Neutrophil (primary cell): ENCODE data around the gene TBC1D8.

Experiments
- H3K27ac ChIP-seq: fragments of 200-600 bp; sonication (generic); 2 replicates; pipeline ENCODE4 v1.5.1; 2016; ENCODE audit warnings: mild to moderate bottlenecking, moderate library complexity
- H3K27me3 ChIP-seq: fragments of 200-600 bp; sonication (generic); 2 replicates; pipeline ENCODE4 v1.6.0; 2016; ENCODE audit warnings: mild to moderate bottlenecking
- H3K36me3 ChIP-seq: fragments of 200-600 bp; sonication (generic); 2 replicates; pipeline ENCODE4 v1.5.1; 2017
- H3K4me1 ChIP-seq, 2 experiments: fragments of 200-600 bp in 1 of 2; sonication (generic) in 1 of 2; 1 replicate in 1 of 2; 2 replicates in 1 of 2; pipeline versions ENCODE4 v1.5.1 to v1.6.1; 2013 to 2016; ENCODE audit warnings: low read depth in 1 of 2, low read length in 1 of 2, mild to moderate bottlenecking in 1 of 2, moderate library complexity in 1 of 2; ENCODE audit not compliant: control insufficient read depth in 1 of 2, insufficient read depth in 1 of 2
- H3K4me3 ChIP-seq, 2 experiments: fragments of 200-600 bp in 1 of 2; sonication (generic) in 1 of 2; 1 replicate in 1 of 2; 2 replicates in 1 of 2; pipeline ENCODE4 v1.5.1; 2013 to 2016; ENCODE audit warnings: low read depth in 1 of 2, low read length in 1 of 2, mild to moderate bottlenecking in 1 of 2, moderate library complexity in 1 of 2
- H3K9me3 ChIP-seq: fragments of 200-600 bp; sonication (generic); 2 replicates; pipeline ENCODE4 v1.5.1; 2016
- TF ChIP-seq, protein P1 (sequence below): fragments of 200-600 bp; sonication (generic); IDR thresholded peaks from 2 replicates; pipeline ENCODE4 v1.5.1; 2016; ENCODE audit warnings: antibody characterized with exemption

TBC1D8 gene

DNA sequence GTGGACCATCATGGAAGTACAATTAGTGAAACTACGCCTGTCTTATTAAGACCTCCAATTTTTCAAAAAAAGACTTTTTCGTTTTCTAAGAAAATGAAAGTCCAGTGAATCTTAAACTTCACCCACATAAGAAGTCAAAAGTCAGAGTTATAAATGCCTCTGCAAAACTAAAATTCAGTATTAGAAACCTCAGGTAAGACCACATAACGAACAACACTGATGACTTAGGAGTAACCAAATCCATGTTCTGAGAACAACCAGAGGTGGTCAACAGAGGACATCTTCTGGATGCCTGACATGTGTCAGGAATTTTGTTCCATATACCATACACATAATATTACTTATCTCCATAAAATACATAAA is 86.7 kb downstream of the TBC1D8 start:
- TF ChIP-seq, protein P1, sequence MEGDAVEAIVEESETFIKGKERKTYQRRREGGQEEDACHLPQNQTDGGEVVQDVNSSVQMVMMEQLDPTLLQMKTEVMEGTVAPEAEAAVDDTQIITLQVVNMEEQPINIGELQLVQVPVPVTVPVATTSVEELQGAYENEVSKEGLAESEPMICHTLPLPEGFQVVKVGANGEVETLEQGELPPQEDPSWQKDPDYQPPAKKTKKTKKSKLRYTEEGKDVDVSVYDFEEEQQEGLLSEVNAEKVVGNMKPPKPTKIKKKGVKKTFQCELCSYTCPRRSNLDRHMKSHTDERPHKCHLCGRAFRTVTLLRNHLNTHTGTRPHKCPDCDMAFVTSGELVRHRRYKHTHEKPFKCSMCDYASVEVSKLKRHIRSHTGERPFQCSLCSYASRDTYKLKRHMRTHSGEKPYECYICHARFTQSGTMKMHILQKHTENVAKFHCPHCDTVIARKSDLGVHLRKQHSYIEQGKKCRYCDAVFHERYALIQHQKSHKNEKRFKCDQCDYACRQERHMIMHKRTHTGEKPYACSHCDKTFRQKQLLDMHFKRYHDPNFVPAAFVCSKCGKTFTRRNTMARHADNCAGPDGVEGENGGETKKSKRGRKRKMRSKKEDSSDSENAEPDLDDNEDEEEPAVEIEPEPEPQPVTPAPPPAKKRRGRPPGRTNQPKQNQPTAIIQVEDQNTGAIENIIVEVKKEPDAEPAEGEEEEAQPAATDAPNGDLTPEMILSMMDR, result no peak
- H3K36me3 ChIP-seq, result no peaks in the 10 kb centered on the region
- no peaks in the 10 kb centered on the region for H3K4me1 ChIP-seq
- H3K4me3 ChIP-seq, result no peak overlapping the region
- H3K27me3 ChIP-seq, result no peaks in the 10 kb centered on the region
- no peaks in the 10 kb centered on the region for H3K9me3 ChIP-seq
- no peak overlapping the region for H3K27ac ChIP-seq

GRCh38 chr2:101064125-101064502 is 87.1 kb downstream of the TBC1D8 start:
- Histone ChIP-seq H3K4me1 (no peaks in the 10 kb centered on the region), H3K27ac (no peak overlapping the region), H3K27me3 (no peaks in the 10 kb centered on the region), H3K36me3 (no peaks in the 10 kb centered on the region), H3K4me3 (no peak overlapping the region), H3K9me3 (no peaks in the 10 kb centered on the region)
- TF ChIP-seq, protein P1, result no peak

GRCh38 chr2:101063352-101064124 is 87.6 kb downstream of the TBC1D8 start:
- Histone ChIP-seq H3K36me3 (peaks cover 3% of the 10 kb centered on the region), H3K27me3 (no peaks in the 10 kb centered on the region), H3K9me3 (no peaks in the 10 kb centered on the region), H3K4me1 (no peaks in the 10 kb centered on the region), H3K27ac (no peak overlapping the region), H3K4me3 (no peak overlapping the region)
- TF ChIP-seq, protein P1, result no peak

GRCh38 chr2:101058386-101058785 is 92.8 kb downstream of the TBC1D8 start:
- Histone ChIP-seq H3K9me3 (no peaks in the 10 kb centered on the region), H3K4me3 (no peak overlapping the region), H3K27ac (no peak overlapping the region), H3K27me3 (no peaks in the 10 kb centered on the region), H3K4me1 (peaks cover under 1 to 2% of the 10 kb centered on the region in 2 experiments), H3K36me3 (peaks cover 32% of the 10 kb centered on the region)
- TF ChIP-seq, protein P1, result no peak

DNA sequence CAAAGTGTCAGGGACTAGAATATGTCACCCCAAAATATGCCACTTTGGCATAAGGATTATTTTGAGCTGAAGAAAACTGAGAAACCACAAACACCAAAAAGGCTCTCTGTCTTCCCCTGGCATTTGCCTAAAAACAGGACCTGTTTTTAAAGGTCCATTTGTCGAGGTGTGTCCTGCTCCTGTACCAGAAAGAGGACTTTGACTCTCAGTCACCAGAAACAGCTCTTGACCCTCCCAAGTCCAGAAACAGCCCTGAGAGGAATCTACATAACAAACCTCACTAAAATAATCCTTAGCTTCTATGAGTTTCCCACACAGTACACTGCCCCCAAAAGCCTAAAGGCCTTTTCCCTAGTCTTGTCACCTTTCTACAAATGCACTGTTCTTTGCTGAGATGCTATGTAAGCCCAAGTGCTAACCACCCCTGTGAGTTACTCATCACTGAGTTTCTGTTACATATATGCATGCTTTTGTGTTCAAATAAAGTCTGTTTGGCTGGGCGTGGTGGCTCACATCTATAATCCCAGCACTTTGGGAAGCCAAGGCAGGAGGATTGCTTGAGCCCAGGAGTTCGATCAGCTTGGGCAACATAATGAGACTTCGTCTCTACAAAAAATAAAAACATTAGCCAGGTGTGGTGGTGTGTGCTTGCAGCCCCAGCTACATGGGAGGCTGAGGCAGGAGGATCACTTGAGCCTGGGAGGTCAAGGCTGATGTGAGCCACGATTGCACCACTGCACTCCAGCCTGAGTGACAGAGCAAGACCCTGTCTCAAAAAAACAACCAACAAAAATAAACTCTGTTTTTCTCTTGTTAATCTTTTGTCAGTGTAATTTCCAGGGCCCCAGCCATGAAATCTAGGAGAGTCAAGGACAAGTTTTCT is 93.9 kb downstream of the TBC1D8 start:
- Histone ChIP-seq H3K4me1 (peaks cover 10 to 13% of the 10 kb centered on the region in 2 experiments), H3K27ac (no peak overlapping the region), H3K36me3 (peaks cover 32% of the 10 kb centered on the region), H3K4me3 (no peak overlapping the region), H3K9me3 (no peaks in the 10 kb centered on the region), H3K27me3 (no peaks in the 10 kb centered on the region)
- TF ChIP-seq, protein P1, result no peak
